A549 (cell line): ENCODE measurements around the gene CDH4. TPM values are rescaled to one million over a fixed set of nuclear protein-coding genes. Genes with fewer than 3 reads are reported as not detected.

Source experiments
- ATAC-seq, 2 experiments: fragments of 200-7000 bp in 1 of 2; fragments of >200 bp in 1 of 2; cut with Nextera tagmentation in 1 of 2; cut with Tn5 transposase in 1 of 2; 3 replicates each; pipeline versions ENCODE4 v1.8.0 to v1.9.1; 2018 to 2020; ENCODE audit warnings: mild to moderate bottlenecking in 1 of 2, moderate library complexity in 1 of 2
- CTCF ChIA-PET: fragments of 300-600 bp; sonication (Branson Sonifier 250); formaldehyde crosslinking; extraction: SDS; loops from one replicate; lab custom pipeline; 2021; ENCODE audit warnings: antibody characterized with exemption, inconsistent platforms; lab: Yijun Ruan, JAX
- POLR2A ChIA-PET: fragments of 350-600 bp; formaldehyde crosslinking; extraction: SDS; loops from one replicate; lab custom pipeline; 2021; ENCODE audit warnings: antibody characterized with exemption, inconsistent platforms; lab: Yijun Ruan, JAX
- DNase-seq, 2 experiments: peaks; one replicate each; pipeline versions ENCODE4 v3.0.0 to v3.0.0-alpha.2; 2011 to 2016; ENCODE audit warnings: low read depth in 1 of 2, low spot score in 1 of 2
- FAIRE-seq: peaks from 2 replicates; lab custom pipeline; 2011; peaks lifted over from hg19 to GRCh38; lab: Jason Lieb, UNC
- H3K27ac ChIP-seq, 2 experiments: fragments of >200 bp; sonication (Bioruptor Twin); formaldehyde crosslinking; 3 replicates each; pipeline ENCODE4 v1.5.1; 2016 to 2017
- H3K4me1 ChIP-seq: fragments of >200 bp; sonication (Bioruptor Twin); formaldehyde crosslinking; 3 replicates; pipeline ENCODE4 v1.6.1; 2016
- H3K4me2 ChIP-seq: fragments of >200 bp; sonication (Bioruptor Twin); formaldehyde crosslinking; 3 replicates; pipeline ENCODE4 v1.6.1; 2016
- H3K4me3 ChIP-seq: fragments of >200 bp; sonication (Bioruptor Twin); formaldehyde crosslinking; 3 replicates; pipeline ENCODE4 v1.5.1; 2016
- H3K9me3 ChIP-seq: fragments of >200 bp; sonication (Bioruptor Twin); formaldehyde crosslinking; 3 replicates; pipeline ENCODE4 v1.6.1; 2016
- CHD2 ChIP-seq: fragments of 150-350 bp; IDR thresholded peaks from 2 replicates; pipeline ENCODE4 v1.6.1; 2014; ENCODE audit warnings: low read length; ENCODE audit not compliant: partially characterized antibody
- CHD4 ChIP-seq: fragments of 200-600 bp; sonication (generic); IDR thresholded peaks from 2 replicates; pipeline ENCODE4 v1.6.1; 2016; ENCODE audit warnings: antibody characterized with exemption, mild to moderate bottlenecking, borderline replicate concordance
- EHMT2 ChIP-seq: fragments of 200-600 bp; sonication (generic); IDR thresholded peaks from 2 replicates; pipeline ENCODE4 v1.6.1; 2016; ENCODE audit warnings: antibody characterized with exemption, low read depth, mild to moderate bottlenecking, moderate library complexity
- ESRRA ChIP-seq: fragments of 150-350 bp; IDR thresholded peaks from 2 replicates; pipeline ENCODE4 v1.6.1; 2014; ENCODE audit warnings: mild to moderate bottlenecking, low read length, borderline replicate concordance
- FOXS1 ChIP-seq: fragments of 250-450 bp; sonication (Bioruptor Pico); IDR thresholded peaks from 2 replicates; pipeline ENCODE4 v1.5.0; 2020; ENCODE audit warnings: mild to moderate bottlenecking, moderate library complexity
- HEYL ChIP-seq: fragments of 250-450 bp; sonication (Bioruptor Pico); IDR thresholded peaks from 2 replicates; pipeline ENCODE4 v1.8.0; 2021; ENCODE audit warnings: mild to moderate bottlenecking, moderate library complexity
- JUN ChIP-seq, 2 experiments: fragments of >200 bp; sonication (Bioruptor Twin); formaldehyde crosslinking; IDR thresholded peaks; 2 replicates in 1 of 2; 3 replicates in 1 of 2; pipeline ENCODE4 v1.6.1; 2016 to 2017
- JUNB ChIP-seq: fragments of >200 bp; sonication (Bioruptor Twin); formaldehyde crosslinking; IDR thresholded peaks from 2 replicates; pipeline ENCODE4 v1.6.1; 2016
- MAFK ChIP-seq: fragments of 450-650 bp; IDR thresholded peaks from 2 replicates; pipeline ENCODE4 v1.6.1; 2014; ENCODE audit not compliant: partially characterized antibody
- MYC ChIP-seq: IDR thresholded peaks from 2 replicates; pipeline ENCODE4 v1.6.1; 2012; ENCODE audit warnings: mild to moderate bottlenecking, inconsistent platforms, low read length, improper control_type of control experiment, borderline replicate concordance
- NFE2L2 ChIP-seq: fragments of 150-350 bp; conservative IDR thresholded peaks from 2 replicates; pipeline ENCODE4 v1.6.1; 2014; ENCODE audit warnings: low read length
- NR3C1 ChIP-seq: fragments of >200 bp; sonication (Bioruptor Twin); formaldehyde crosslinking; IDR thresholded peaks from 3 replicates; pipeline ENCODE4 v1.6.1; 2017
- PHF8 ChIP-seq: fragments of 200-600 bp; sonication (generic); IDR thresholded peaks from 2 replicates; pipeline ENCODE4 v1.6.1; 2016; ENCODE audit warnings: low read depth, mild to moderate bottlenecking, antibody characterized with exemption, moderate library complexity, borderline replicate concordance
- POLR2A ChIP-seq: IDR thresholded peaks from 2 replicates; pipeline ENCODE4 v1.6.1; 2012; ENCODE audit warnings: mild to moderate bottlenecking, low read length
- RNF2 ChIP-seq: fragments of 200-600 bp; sonication (generic); IDR thresholded peaks from 2 replicates; pipeline ENCODE4 v1.6.1; 2016; ENCODE audit warnings: low read depth, mild to moderate bottlenecking, antibody characterized with exemption, moderate library complexity, borderline replicate concordance
- SMC3 ChIP-seq: fragments of >200 bp; sonication (Bioruptor Twin); formaldehyde crosslinking; IDR thresholded peaks from 3 replicates; pipeline ENCODE4 v1.6.1; 2018; ENCODE audit warnings: inconsistent platforms
- SREBF2 ChIP-seq: fragments of 450-650 bp; IDR thresholded peaks from 2 replicates; pipeline ENCODE4 v1.6.1; 2014; ENCODE audit warnings: mild to moderate bottlenecking, moderate library complexity
- ZC3H11A ChIP-seq: fragments of 450-650 bp; IDR thresholded peaks from 2 replicates; pipeline ENCODE4 v1.6.1; 2014; ENCODE audit warnings: antibody characterized with exemption, mild to moderate bottlenecking
- ZFP36 ChIP-seq: fragments of 450-650 bp; IDR thresholded peaks from 2 replicates; pipeline ENCODE4 v1.6.1; 2014; ENCODE audit warnings: borderline replicate concordance; ENCODE audit not compliant: partially characterized antibody
- ZNF302 ChIP-seq: fragments of 250-450 bp; sonication (Bioruptor Pico); IDR thresholded peaks from 2 replicates; pipeline ENCODE4 v1.9.0; 2021; ENCODE audit warnings: inconsistent platforms, mild to moderate bottlenecking, moderate library complexity
- WGBS: methylation state at CpG from one replicate; pipeline ENCODE4 v1.1.6; 2017; ENCODE audit errors: missing lambda C conversion rate; 5-methylcytosine and 5-hydroxymethylcytosine counted together
- polyA plus RNA-seq, 4 experiments: library from polyadenylated mRNA; depleted of rRNA in 3 of 4; stranded (reverse); fragments of >200 nt; fragmentation: RNase III in 1 of 4; extraction: RNeasy Plus Mini Kit Qiagen cat#74134 plus additional on column Dnase treatment in 1 of 4; gene quantifications; 2 replicates in 3 of 4; 3 replicates in 1 of 4; pipeline ENCODE4 v1.2.3, GENCODE V29; 2011 to 2017
- TF ChIP-seq, protein P1 (sequence below): fragments of >200 bp; sonication (Bioruptor Twin); formaldehyde crosslinking; IDR thresholded peaks from 2 replicates; pipeline ENCODE4 v1.6.1; 2016
- TF ChIP-seq, protein P2 (sequence below): fragments of 250-450 bp; sonication (Bioruptor Pico); IDR thresholded peaks from 2 replicates; pipeline ENCODE4 v1.5.0; 2020; ENCODE audit warnings: low read depth, mild to moderate bottlenecking, moderate library complexity
- TF ChIP-seq, protein P3 (sequence below): IDR thresholded peaks from 2 replicates; pipeline ENCODE4 v1.6.1; 2012; ENCODE audit warnings: low read depth, borderline replicate concordance
- TF ChIP-seq, protein P4 (sequence below): fragments of 200-600 bp; sonication (generic); IDR thresholded peaks from 2 replicates; pipeline ENCODE4 v1.6.1; 2016; ENCODE audit warnings: antibody characterized with exemption, mild to moderate bottlenecking, moderate library complexity

The CDH4 gene
- polyA plus RNA-seq, 2 of the 4 experiments (the other 2 are of a cell fraction): 3.4 to 10.3 TPM

DNA sequence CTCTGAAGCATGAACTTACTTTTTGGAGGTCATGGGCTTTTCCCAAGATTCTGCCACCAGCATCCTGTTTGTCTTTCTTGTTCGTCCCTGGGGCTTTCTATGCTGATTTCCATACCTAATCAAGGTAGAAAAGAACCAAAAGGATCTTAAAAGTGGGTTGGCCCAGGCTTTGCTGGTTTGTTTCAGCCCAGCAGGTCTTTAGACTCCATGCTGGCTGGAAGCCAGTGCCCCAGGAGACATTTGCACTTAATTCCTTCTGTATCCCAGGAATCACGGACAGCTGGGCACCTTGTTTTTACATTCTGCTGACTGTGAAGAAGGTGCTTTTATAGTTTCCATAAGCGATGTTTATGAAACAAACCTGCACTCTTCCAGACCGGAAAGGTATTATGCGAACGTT is 195.9 kb downstream of the CDH4 start:
- Histone ChIP-seq H3K4me3 (no peak overlapping the region), H3K4me1 (no peaks in the 10 kb centered on the region), H3K4me2 (no peak overlapping the region), H3K27ac (no peak overlapping the region), H3K9me3 (no peaks in the 10 kb centered on the region)
- POLR2A ChIA-PET: no interaction called here
- no peak for FAIRE-seq
- DNase-seq: no peak
- CTCF ChIA-PET: no interaction called here
- TF ChIP-seq FOXS1 (CRISPR knock-in tag) (no peak), CHD4 (no peak), MAFK (no peak), PHF8 (no peak), HEYL (CRISPR knock-in tag) (no peak), NR3C1 (no peak), POLR2A (no peak), ZFP36 (no peak), RNF2 (no peak), SREBF2 (no peak), JUNB (no peak), ZC3H11A (no peak)
- TF ChIP-seq, protein P1, sequence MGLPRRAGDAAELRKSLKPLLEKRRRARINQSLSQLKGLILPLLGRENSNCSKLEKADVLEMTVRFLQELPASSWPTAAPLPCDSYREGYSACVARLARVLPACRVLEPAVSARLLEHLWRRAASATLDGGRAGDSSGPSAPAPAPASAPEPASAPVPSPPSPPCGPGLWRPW: no peak
- TF ChIP-seq, protein P2, sequence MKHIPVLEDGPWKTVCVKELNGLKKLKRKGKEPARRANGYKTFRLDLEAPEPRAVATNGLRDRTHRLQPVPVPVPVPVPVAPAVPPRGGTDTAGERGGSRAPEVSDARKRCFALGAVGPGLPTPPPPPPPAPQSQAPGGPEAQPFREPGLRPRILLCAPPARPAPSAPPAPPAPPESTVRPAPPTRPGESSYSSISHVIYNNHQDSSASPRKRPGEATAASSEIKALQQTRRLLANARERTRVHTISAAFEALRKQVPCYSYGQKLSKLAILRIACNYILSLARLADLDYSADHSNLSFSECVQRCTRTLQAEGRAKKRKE (CRISPR knock-in tag): no peak
- TF ChIP-seq, all 56 proteins: peak for 0
- 82% methylated on average over 6 of the region's 6 CpGs for WGBS
- no peak for ATAC-seq

DNA sequence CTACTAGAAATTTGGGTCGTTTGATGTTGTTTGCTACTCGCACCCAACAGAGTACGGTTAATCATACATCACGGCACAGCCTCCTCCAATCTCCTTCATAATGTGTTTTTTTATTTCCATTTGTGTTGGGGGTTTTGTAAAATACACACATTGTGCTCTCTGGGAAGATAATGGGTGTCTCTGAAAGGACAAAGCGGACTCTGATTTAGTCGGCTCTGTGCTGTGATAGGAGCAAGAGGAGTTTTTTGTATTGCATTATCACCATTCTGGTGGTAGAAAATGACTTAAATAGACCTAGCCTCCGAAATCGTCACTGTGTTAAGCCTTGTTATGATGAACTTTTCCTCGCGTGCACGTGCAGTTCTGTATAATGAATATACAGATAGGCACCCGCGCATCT is 196.3 kb downstream of the CDH4 start:
- H3K4me2 ChIP-seq: no peak overlapping the region
- H3K4me3 ChIP-seq: no peak overlapping the region
- TF ChIP-seq, protein P3, sequence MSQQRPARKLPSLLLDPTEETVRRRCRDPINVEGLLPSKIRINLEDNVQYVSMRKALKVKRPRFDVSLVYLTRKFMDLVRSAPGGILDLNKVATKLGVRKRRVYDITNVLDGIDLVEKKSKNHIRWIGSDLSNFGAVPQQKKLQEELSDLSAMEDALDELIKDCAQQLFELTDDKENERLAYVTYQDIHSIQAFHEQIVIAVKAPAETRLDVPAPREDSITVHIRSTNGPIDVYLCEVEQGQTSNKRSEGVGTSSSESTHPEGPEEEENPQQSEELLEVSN: no peak
- TF ChIP-seq ZNF302 (CRISPR knock-in tag) (no peak), SMC3 (no peak), ESRRA (no peak), NFE2L2 (no peak), RNF2 (no peak), CHD2 (no peak), POLR2A (no peak), MAFK (no peak), JUN (IDR thresholded peaks at IDR 0.05) (no peak), EHMT2 (no peak), MYC (no peak)
- TF ChIP-seq, protein P2 (CRISPR knock-in tag): no peak
- TF ChIP-seq, protein P4, sequence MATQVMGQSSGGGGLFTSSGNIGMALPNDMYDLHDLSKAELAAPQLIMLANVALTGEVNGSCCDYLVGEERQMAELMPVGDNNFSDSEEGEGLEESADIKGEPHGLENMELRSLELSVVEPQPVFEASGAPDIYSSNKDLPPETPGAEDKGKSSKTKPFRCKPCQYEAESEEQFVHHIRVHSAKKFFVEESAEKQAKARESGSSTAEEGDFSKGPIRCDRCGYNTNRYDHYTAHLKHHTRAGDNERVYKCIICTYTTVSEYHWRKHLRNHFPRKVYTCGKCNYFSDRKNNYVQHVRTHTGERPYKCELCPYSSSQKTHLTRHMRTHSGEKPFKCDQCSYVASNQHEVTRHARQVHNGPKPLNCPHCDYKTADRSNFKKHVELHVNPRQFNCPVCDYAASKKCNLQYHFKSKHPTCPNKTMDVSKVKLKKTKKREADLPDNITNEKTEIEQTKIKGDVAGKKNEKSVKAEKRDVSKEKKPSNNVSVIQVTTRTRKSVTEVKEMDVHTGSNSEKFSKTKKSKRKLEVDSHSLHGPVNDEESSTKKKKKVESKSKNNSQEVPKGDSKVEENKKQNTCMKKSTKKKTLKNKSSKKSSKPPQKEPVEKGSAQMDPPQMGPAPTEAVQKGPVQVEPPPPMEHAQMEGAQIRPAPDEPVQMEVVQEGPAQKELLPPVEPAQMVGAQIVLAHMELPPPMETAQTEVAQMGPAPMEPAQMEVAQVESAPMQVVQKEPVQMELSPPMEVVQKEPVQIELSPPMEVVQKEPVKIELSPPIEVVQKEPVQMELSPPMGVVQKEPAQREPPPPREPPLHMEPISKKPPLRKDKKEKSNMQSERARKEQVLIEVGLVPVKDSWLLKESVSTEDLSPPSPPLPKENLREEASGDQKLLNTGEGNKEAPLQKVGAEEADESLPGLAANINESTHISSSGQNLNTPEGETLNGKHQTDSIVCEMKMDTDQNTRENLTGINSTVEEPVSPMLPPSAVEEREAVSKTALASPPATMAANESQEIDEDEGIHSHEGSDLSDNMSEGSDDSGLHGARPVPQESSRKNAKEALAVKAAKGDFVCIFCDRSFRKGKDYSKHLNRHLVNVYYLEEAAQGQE: no peak
- TF ChIP-seq, protein P1: no peak
- CTCF ChIA-PET: no interaction called here
- no peak for DNase-seq
- POLR2A ChIA-PET: no interaction called here
- no peaks in the 10 kb centered on the region for H3K9me3 ChIP-seq
- WGBS: 91% methylated on average over 13 of the region's 13 CpGs
- no peak overlapping the region for H3K27ac ChIP-seq
- no peaks in the 10 kb centered on the region for H3K4me1 ChIP-seq
- ATAC-seq: no peak
- FAIRE-seq: no peak
